GM18909 (cell line): ENCODE data around the gene SH2D3A.
"Not testable (repeated sequence)": the region's sequence is repeated elsewhere in the genome, so short reads cannot be mapped to it uniquely, and the experiment has no call there.

Experiments
- ATAC-seq: cut with Tn5 transposase; IDR thresholded peaks from one replicate; pipeline ENCODE4 v1.9.1; 2021; ENCODE audit warnings: mild to moderate bottlenecking; ENCODE audit not compliant: unreplicated experiment, poor library complexity

Gene SH2D3A

GRCh38 chr19:6767357-6768235 is at the start of gene SH2D3A:
SH2D3A (minus strand) TSS chr19:6767435; CDS start chr19:6763748, 3,687 bp downstream.
- peak; percentile 77 for ATAC-seq

GRCh38 chr19:6813659-6814058 is 46.4 kb upstream of the SH2D3A start:
- ATAC-seq: no peak

GRCh38 chr19:6812612-6813011 is 45.4 kb upstream of the SH2D3A start:
- ATAC-seq: no peak

DNA sequence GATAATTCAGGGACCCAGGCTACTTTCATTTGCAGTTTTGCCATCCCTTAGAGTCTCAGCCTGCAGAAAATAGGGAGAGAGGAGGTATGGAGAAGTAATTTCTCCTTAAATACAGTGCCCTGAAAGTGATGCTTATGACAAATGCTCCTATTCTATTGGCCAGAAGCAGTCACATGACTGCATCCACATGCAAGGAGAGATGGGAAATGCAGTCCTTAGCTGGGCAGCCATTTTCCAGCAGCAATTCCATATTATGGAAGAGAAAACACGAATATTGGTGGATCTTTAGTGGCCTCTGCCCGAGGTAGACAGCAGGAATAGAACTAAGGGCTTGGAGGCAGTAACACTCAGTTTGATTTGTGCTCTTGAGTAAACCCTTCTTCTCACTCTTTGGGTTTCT is 44.7 kb upstream of the SH2D3A start:
- no peak for ATAC-seq

- ATAC-seq: no peak
Observed at GRCh38 chr19:6811378-6811777, 44.1 kb upstream of the SH2D3A start.

DNA sequence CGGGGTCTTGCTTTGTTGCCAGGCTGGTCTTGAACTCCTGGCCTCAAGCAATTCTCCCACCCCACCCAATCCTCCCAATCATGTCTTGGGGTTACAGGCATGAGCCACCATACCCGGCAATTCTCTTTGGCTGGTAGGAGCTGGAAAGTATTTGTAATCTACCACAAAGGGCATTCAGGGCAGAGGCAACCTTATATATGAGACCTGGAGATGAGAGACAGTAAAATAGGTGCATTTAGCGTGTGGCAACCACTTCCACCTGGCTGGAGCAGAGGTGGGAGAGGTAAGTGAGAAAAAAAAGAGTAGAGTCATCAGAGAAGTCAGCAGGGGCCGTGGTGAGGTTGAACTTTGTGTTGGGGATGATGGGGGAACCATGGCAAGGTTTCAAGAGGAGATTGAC is 42.0 kb upstream of the SH2D3A start:
- no peak for ATAC-seq

GRCh38 chr19:6808494-6808893 is 41.3 kb upstream of the SH2D3A start:
- no peak for ATAC-seq

GRCh38 chr19:6807291-6807690 is 40.1 kb upstream of the SH2D3A start:
- no peak for ATAC-seq

GRCh38 chr19:6806488-6806887 is 39.3 kb upstream of the SH2D3A start:
- ATAC-seq: no peak

DNA sequence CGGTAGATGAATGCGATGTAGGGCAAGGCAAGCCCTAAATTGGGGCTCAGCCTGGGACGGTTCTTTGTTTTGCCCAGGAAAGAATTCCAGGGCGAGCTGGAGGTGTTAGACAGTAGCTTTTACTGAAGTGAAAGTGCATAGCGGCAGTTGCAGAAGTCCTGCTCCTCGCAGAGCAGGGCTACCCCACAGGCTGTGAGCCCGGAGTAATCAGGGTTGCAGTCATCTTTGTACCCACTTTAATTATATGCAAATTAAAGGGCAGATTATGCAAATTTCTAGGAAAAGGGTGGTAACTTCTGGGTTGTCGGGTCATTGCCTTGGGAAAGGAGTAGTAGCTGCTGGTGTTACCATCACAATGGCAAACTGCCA is 35.8 kb upstream of the SH2D3A start:
- ATAC-seq: peak; percentile 29

- ATAC-seq: peak; percentile 59
Observed at GRCh38 chr19:6802336-6803035, 35.3 kb upstream of the SH2D3A start.

DNA sequence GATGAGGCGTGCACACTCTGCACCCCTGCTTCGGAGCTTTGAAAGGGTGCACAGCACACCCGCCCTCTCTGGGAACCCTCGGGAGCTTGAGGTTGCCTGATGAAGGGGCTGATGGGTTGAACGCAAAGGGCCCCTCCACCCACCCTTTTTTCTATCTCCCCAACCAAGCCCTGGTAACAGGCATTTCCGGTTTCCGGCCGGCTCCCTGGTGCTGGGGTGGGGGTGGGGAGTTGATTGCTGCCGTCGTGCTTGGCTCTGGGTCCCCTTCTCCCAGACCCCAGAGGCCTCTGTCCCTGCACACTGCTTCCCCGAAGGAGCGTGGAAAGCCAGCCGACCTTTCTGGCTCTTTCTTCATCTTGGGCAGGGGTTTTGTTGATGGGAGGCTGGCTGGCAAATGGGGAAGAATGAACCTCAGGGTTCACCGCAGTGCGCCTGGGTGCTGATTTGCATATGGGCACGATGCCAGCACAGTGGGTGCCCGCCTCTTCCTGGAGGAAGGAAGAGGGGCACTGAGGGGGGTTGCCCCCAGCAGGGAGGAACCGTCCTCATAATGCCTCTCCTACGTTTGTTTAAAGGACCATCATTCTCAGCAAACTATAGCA is 34.4 kb upstream of the SH2D3A start:
- peak; percentile 50 for ATAC-seq

DNA sequence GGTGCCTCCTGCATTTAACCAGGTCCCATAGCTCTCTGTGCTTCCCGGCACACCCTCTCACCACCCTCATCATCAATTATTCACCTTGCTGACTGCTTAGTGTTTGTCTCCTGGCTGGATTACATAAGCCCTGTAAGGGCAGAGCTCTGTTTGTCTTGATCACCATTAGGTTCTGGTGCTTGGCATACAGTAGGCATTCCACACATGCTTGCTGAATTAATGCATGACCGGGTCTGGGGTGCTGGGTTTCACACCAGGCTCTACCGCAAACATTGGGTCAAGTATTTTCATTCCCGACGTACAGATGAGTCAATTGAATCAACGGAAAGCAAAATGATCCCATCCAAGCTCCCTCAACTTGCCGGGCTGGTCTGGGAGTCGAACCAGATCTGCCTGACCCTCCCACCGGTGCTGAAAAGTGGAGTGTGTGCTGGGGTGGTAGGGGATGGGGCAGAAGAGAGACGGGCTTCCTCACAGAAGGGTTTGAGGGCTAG is 33.8 kb upstream of the SH2D3A start:
- ATAC-seq: no peak

DNA sequence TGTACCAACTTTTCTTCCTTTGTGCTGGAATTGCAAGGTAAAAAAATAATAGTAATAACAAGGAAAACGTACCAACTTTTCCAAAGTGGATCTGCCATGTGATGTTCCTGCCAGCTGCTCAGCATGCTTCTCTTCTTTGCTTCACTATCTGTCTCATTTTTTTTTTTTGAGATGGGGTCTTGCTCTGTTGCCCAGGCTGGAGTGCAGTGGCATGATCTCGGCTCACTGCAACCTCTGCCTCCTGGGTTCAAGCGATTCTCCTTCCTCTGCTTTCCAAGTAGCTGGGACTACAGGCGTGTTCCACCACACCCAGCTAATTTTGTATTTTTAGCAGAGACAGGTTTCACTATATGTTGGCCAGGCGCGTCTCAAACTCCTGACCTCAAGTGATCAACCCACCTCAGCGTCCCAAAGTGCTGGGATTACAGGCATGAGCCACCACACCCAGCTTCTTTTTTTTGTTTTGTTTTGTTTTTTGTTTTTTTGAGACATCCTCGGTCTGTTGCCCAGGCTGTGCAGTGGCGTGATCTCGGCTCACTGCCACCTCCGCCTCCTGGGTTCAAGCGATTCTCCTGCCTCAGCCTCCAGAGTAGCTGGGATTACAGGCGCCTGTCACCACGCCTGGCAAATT is 33.0 kb upstream of the SH2D3A start:
- not testable (repeated sequence) for ATAC-seq

DNA sequence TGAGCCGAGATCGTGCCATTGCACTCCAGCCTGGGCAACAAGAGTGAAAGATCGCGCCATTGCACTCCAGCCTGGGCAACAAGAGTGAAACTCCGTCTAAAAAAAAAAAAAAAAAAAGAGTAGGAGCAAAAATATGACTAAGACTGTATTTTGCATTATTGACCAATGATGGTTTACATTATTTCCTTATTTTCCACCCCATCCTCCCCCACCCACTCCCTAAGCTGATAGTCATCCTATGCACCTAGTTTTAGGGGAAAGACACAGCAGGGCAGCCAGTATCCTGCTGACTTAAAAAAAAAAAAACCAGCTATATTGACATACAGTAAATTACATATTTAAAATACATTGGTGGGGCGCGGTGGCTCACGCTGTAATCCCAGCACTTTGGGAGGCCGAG is 30.4 kb upstream of the SH2D3A start:
- no peak for ATAC-seq

GRCh38 chr19:6796278-6796677 is 29.0 kb upstream of the SH2D3A start:
- ATAC-seq: no peak

- ATAC-seq: no peak
Observed at GRCh38 chr19:6794686-6795431, 27.6 kb upstream of the SH2D3A start.

DNA sequence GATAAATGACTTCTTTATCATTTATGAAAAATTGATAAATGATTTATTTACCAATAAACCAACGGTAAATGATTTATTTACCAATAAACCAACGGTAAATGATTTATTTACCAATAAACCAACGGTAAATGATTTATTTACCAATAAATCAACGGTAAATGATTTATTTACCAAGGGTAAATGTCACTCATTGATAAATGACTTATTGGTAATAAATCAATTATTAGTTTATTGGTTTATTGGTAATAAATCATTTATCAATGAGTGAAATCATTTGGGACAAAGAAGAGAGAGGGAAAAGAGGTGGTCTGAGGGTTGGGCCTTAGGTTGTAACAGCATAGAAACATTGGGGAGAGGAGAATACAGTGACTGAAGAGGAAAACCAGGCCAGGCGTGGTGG is 26.7 kb upstream of the SH2D3A start:
- no peak for ATAC-seq

- ATAC-seq: no peak
Observed at GRCh38 chr19:6793411-6793810, 26.2 kb upstream of the SH2D3A start.

DNA sequence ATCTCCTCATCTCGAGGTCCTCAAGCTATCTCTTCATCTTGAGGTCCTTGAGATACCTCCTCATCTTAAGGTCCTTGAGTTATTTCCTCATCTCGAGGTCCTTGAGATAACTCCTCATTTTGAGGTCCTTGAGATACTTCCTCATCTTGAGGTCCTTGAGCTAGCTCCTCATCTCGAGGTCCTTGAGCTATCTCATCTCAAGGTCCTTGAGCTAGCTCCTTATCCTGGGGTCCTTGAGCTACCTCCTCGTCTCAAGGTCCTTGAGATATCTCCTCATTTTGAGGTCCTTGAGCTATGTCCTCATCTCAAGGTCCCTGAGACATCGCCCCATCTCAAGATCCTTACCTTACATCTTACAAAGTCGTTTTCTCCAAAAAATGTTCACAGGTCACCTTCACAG is 24.0 kb upstream of the SH2D3A start:
- ATAC-seq: no peak
